ENCODE results near the gene MYO19. TPM values are rescaled to one million over a fixed set of nuclear protein-coding genes. Genes with fewer than 3 reads are reported as not detected.

Gene MYO19
- total and polyA plus RNA-seq, 2 of the 4 experiments (the other 2 are of a cell fraction) = 35.8 to 55.6 TPM

DNA sequence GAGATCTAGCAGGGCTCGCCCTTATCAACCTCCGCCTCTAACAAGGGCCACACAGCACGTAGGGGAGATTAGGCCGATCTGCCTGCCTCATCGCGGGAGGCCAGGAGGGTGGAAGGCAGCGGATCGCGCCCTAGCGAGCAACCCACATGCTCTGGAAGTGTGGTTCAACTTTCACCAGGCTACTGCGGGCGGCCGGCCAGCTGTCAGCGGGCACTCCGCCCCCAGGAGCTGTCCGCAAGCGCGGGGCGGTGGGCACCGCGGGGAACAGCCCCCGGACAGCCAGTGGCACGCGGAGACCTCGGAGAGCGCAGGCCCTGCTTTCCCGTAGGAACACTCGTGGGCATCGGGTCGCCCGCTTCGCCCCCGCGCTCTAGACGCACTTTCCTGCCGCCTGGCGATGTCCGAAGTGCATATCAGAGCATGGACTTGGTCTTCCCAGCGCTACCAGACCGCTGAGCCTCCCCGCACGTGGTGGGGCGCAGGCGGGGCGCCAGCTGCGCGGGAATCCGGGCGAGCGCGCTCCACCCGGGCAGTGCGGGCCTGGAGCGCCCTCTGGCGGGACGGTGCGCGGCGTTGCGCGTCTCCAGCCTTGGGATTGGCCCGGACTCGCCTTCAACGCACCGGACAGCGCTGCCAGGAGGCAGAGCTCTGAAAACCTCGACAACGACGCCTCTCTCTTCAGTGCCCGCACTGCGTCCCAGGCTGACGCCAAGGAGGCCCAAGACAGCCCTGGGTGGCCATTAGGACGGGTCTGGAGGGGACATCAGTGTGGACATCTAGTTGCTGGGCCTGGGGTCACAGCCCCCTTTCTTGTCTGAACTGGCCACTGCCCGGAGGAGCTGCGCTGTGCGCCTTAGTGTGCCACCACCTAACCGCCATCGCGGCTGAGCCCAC, 51.8 kb downstream of the MYO19 start:
- no peak overlapping the region for H4K91ac ChIP-seq (ENCODE audit: insufficient read depth, low read depth, low read length)
- peak overlapping the region; percentile 92 for H2AFZ ChIP-seq (replicated peaks; ENCODE audit: low read length, poor library complexity)
- H4K5ac ChIP-seq (ENCODE audit: low read depth, low read length) = no peak overlapping the region
- H3K36me3 ChIP-seq (ENCODE audit: control insufficient read depth, insufficient read depth, low read length) = no peaks in the 10 kb centered on the region
- no peak overlapping the region for H2BK20ac ChIP-seq (ENCODE audit: low read depth, low read length)
- H2BK5ac ChIP-seq (ENCODE audit: low read depth, low read length, poor library complexity, severe bottlenecking) = no peak overlapping the region
- peak overlapping the region; percentile 68; the same call in 1 of the 2 replicates for H2BK120ac ChIP-seq (ENCODE audit: low read depth, low read length)
- intact Hi-C loops (cut with micrococcal nuclease) (loop anchor here (2.0 kb wide), 1 partner anchor 514 kb away; no protein-coding TSS in a partner anchor), dilution Hi-C loops (cut with HindIII; ENCODE audit: low sequenced_read_pairs, unreplicated experiment) (no loop called here), in situ Hi-C loops (cut with MboI; ENCODE audit: low sequenced_read_pairs) (no loop called here)
- H2AK9ac ChIP-seq (replicated peaks; ENCODE audit: low read depth, low read length, poor library complexity) = peak overlapping the region; percentile 34
- H3K9ac ChIP-seq (ENCODE audit: low read depth, low read length) = no peak overlapping the region
- H4K8ac ChIP-seq (ENCODE audit: low read depth in 2 of 2, low read length in 2 of 2) = peak overlapping the region in 1 of 2 experiments; percentile 51; a peak in 1 of 4 replicates
- 0 out of 2 replicates have a peak, but pooled peaks cover 1% of the 10 kb centered on the region for H3K4me1 ChIP-seq (ENCODE audit: control insufficient read depth, insufficient read depth, low read length)
- no peaks in the 10 kb centered on the region for H3K9me3 ChIP-seq (ENCODE audit: control insufficient read depth, insufficient read depth, low read length)
- no peak overlapping the region for H3K14ac ChIP-seq (replicated peaks; ENCODE audit: low read depth, low read length)
- ChIA-PET POLR2A (ENCODE audit: unreplicated experiment) (no interaction called here), CTCF (interaction anchor here (0.5 to 1.0 kb wide), 8 partner anchors 12 to 1348 kb away, joined by 3 to 4 read pairs (median 3); no protein-coding TSS in a partner anchor)
- no peak overlapping the region for H3K56ac ChIP-seq (ENCODE audit: extremely low read depth, insufficient read depth, low read length)
- H3K23ac ChIP-seq (ENCODE audit: low read depth, low read length) = no peak overlapping the region
- peaks cover 5 to 9% of the 10 kb centered on the region in 2 experiments; a peak in 1 of 4 replicates for H3K79me1 ChIP-seq (ENCODE audit: low read depth in 1 of 2, low read length in 2 of 2)
- H3K18ac ChIP-seq (ENCODE audit: low read depth, low read length) = no peak overlapping the region
- peaks cover 7% of the 10 kb centered on the region; the same call in 1 of the 2 replicates for H3K27me3 ChIP-seq (ENCODE audit: control insufficient read depth, insufficient read depth, low read length)
- peak overlapping the region; percentile 85 for H3K4me2 ChIP-seq (ENCODE audit: low read depth, low read length)
- H3K4ac ChIP-seq (ENCODE audit: low read depth, low read length) = no peak overlapping the region; the same call in 1 of the 2 replicates
- 0 out of 2 replicates have a peak, but pooled peaks cover 9% of the 10 kb centered on the region for H3K9me1 ChIP-seq (ENCODE audit: insufficient read depth, low read length)
- H2BK15ac ChIP-seq (ENCODE audit: low read depth, low read length) = no peak overlapping the region
- WGBS, 2 experiments (ENCODE audit: extremely low coverage in 2 of 2, insufficient read length in 1 of 2) = 5% methylated on average over 26 of the region's 79 CpGs; no CpG with 5 or more reads in 1 of the 2 experiments
- no peak overlapping the region for H3K27ac ChIP-seq (ENCODE audit: insufficient read depth, low read length)
- peak overlapping the region; percentile 17; the same call in 1 of the 2 replicates for H3K4me3 ChIP-seq (ENCODE audit: insufficient read depth, low read depth, low read length)
- peak; percentile 83 for ATAC-seq (ENCODE audit: low read depth)
- BruUV-seq (replicated peaks) = no TSS peak
- no peak overlapping the region for H2AK5ac ChIP-seq (ENCODE audit: low read depth, low read length)
- H4K20me1 ChIP-seq (ENCODE audit: insufficient read depth, low read length) = no peaks in the 10 kb centered on the region
- DNase-seq = peak; percentile 71
- TF ChIP-seq NFE2L2 (IDR thresholded peaks at IDR 0.05; ENCODE audit: low read depth, low read length) (no peak), MXI1 (IDR thresholded peaks at IDR 0.05; ENCODE audit: borderline replicate concordance, low read depth, low read length) (peak; percentile 92), RCOR1 (IDR thresholded peaks at IDR 0.05; ENCODE audit: insufficient replicate concordance, low read length) (no peak), CHD1 (IDR thresholded peaks at IDR 0.05; ENCODE audit: low read depth, low read length) (no peak), MAFK (IDR thresholded peaks at IDR 0.05; ENCODE audit: low read depth, low read length) (no peak), FOS (IDR thresholded peaks at IDR 0.05; ENCODE audit: low read depth, low read length) (no peak), CEBPB (IDR thresholded peaks at IDR 0.05; ENCODE audit: low read depth, low read length) (no peak), POLR2A (IDR thresholded peaks at IDR 0.05; ENCODE audit: low read depth, low read length) (no peak), RFX5 (IDR thresholded peaks at IDR 0.05; ENCODE audit: low read depth, low read length) (no peak), BHLHE40 (IDR thresholded peaks at IDR 0.05; ENCODE audit: low read depth, low read length) (peak; percentile 61; the same call in 1 of the 2 replicates)
- TF ChIP-seq, protein P1, sequence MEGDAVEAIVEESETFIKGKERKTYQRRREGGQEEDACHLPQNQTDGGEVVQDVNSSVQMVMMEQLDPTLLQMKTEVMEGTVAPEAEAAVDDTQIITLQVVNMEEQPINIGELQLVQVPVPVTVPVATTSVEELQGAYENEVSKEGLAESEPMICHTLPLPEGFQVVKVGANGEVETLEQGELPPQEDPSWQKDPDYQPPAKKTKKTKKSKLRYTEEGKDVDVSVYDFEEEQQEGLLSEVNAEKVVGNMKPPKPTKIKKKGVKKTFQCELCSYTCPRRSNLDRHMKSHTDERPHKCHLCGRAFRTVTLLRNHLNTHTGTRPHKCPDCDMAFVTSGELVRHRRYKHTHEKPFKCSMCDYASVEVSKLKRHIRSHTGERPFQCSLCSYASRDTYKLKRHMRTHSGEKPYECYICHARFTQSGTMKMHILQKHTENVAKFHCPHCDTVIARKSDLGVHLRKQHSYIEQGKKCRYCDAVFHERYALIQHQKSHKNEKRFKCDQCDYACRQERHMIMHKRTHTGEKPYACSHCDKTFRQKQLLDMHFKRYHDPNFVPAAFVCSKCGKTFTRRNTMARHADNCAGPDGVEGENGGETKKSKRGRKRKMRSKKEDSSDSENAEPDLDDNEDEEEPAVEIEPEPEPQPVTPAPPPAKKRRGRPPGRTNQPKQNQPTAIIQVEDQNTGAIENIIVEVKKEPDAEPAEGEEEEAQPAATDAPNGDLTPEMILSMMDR (conservative IDR thresholded peaks at IDR 0.05; ENCODE audit: low read depth, low read length) = peak; percentile 96
- TF ChIP-seq, protein P2, sequence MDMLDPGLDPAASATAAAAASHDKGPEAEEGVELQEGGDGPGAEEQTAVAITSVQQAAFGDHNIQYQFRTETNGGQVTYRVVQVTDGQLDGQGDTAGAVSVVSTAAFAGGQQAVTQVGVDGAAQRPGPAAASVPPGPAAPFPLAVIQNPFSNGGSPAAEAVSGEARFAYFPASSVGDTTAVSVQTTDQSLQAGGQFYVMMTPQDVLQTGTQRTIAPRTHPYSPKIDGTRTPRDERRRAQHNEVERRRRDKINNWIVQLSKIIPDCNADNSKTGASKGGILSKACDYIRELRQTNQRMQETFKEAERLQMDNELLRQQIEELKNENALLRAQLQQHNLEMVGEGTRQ (IDR thresholded peaks at IDR 0.05; ENCODE audit: low read depth, low read length) = peak; percentile 82
- TF ChIP-seq, protein P3, sequence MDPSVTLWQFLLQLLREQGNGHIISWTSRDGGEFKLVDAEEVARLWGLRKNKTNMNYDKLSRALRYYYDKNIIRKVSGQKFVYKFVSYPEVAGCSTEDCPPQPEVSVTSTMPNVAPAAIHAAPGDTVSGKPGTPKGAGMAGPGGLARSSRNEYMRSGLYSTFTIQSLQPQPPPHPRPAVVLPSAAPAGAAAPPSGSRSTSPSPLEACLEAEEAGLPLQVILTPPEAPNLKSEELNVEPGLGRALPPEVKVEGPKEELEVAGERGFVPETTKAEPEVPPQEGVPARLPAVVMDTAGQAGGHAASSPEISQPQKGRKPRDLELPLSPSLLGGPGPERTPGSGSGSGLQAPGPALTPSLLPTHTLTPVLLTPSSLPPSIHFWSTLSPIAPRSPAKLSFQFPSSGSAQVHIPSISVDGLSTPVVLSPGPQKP (IDR thresholded peaks at IDR 0.05; ENCODE audit: borderline replicate concordance, low read depth, low read length) = no peak

Data from IMR-90 (cell line).